Vagina (tissue), 2 donors: ENCODE results near the gene STXBP1. TPM values are rescaled to one million over a fixed set of nuclear protein-coding genes. Genes with fewer than 3 reads are reported as not detected.

ENCODE experiments used
- DNase-seq, 2 donors: peaks; one replicate each; pipeline ENCODE4 v3.0.0-alpha.2; 2017; ENCODE audit errors: extremely low spot score in 2 of 2
- H3K27ac ChIP-seq: fragments of 200-600 bp; sonication (generic); one replicate; pipeline ENCODE4 v1.5.1; 2019
- H3K27me3 ChIP-seq: fragments of 200-600 bp; sonication (generic); one replicate; pipeline ENCODE4 v1.5.1; 2019
- H3K36me3 ChIP-seq, 2 donors: fragments of 200-600 bp; sonication (generic); one replicate each; pipeline ENCODE4 v1.5.1; 2017 to 2019
- H3K4me1 ChIP-seq: fragments of 200-600 bp; sonication (generic); one replicate; pipeline ENCODE4 v1.5.1; 2019
- H3K4me3 ChIP-seq, 2 donors: fragments of 200-600 bp; sonication (generic); 1 replicate in 1 of 2; 2 replicates in 1 of 2; pipeline ENCODE4 v1.5.1; 2016 to 2019
- H3K9me3 ChIP-seq: fragments of 200-600 bp; sonication (generic); one replicate; pipeline ENCODE4 v1.5.1; 2019
- POLR2A ChIP-seq, 2 donors: fragments of 450-650 bp; IDR thresholded peaks; one replicate each; pipeline ENCODE4 v1.6.1; 2017; ENCODE audit warnings: antibody characterized with exemption in 2 of 2, mild to moderate bottlenecking in 2 of 2, moderate library complexity in 2 of 2
- POLR2AphosphoS5 ChIP-seq, 2 donors: sonication (generic); formaldehyde crosslinking; IDR thresholded peaks; one replicate each; pipeline ENCODE4 v1.9.0; 2017; ENCODE audit warnings: antibody characterized with exemption in 2 of 2, mild to moderate bottlenecking in 2 of 2, low read depth in 1 of 2; ENCODE audit not compliant: insufficient read depth in 1 of 2
- intact Hi-C: fragments of 100-400 bp; cut with DNase I; formaldehyde crosslinking; loops from one replicate; pipeline ENCODE4 v1.15.1; 2023
- total RNA-seq: library from RNA; depleted of rRNA; stranded (reverse); fragments of >200 nt; gene quantifications from one replicate; pipeline ENCODE4 v1.2.3, GENCODE V29; 2016
- TF ChIP-seq, protein P1 (sequence below), 3 experiments: fragments of 450-650 bp in 2 of 3; fragments of 200-600 bp in 1 of 3; sonication (generic) in 1 of 3; IDR thresholded peaks; one replicate each; pipeline ENCODE4 v1.5.1; 2017 to 2019; ENCODE audit warnings: antibody characterized with exemption in 3 of 3, mild to moderate bottlenecking in 2 of 3, moderate library complexity in 2 of 3

STXBP1 gene
- total RNA-seq, 1 donor from 2014 or later: 56.2 TPM

GRCh38 chr9:127654619-127655018 lies 42.5 kb downstream of the STXBP1 start:
- Histone ChIP-seq H3K27me3 (no peaks in the 10 kb centered on the region), H3K36me3 (peaks cover 0 to 17% of the 10 kb centered on the region in 2 donors)
- intact Hi-C loops: no loop called here

DNA sequence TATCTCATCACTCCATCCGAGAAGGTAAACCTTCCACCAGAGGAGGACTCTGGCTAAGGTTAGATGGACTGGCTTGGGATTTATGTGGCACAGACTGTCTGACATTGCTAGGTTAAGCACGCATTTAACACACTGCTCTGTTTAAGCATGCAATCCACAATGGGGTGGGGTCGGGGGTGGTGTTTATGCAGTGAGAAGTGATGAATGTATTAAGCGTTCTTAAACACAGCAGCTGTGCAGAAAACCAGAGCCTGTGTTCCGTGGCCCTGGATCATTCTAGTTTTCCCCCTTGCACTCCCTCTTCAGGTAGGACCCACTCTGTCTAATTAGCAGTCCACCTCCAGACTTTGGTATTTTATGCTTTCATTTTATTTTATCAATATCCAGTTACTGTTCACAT lies 46.4 kb downstream of the STXBP1 start:
- Histone ChIP-seq H3K27ac (no peak overlapping the region), H3K4me1 (no peaks in the 10 kb centered on the region), H3K27me3 (no peaks in the 10 kb centered on the region), H3K36me3 (peaks cover 0 to 27% of the 10 kb centered on the region in 2 donors), H3K4me3 (no peak overlapping the region), H3K9me3 (no peaks in the 10 kb centered on the region)
- no peak for DNase-seq
- TF ChIP-seq, protein P1, sequence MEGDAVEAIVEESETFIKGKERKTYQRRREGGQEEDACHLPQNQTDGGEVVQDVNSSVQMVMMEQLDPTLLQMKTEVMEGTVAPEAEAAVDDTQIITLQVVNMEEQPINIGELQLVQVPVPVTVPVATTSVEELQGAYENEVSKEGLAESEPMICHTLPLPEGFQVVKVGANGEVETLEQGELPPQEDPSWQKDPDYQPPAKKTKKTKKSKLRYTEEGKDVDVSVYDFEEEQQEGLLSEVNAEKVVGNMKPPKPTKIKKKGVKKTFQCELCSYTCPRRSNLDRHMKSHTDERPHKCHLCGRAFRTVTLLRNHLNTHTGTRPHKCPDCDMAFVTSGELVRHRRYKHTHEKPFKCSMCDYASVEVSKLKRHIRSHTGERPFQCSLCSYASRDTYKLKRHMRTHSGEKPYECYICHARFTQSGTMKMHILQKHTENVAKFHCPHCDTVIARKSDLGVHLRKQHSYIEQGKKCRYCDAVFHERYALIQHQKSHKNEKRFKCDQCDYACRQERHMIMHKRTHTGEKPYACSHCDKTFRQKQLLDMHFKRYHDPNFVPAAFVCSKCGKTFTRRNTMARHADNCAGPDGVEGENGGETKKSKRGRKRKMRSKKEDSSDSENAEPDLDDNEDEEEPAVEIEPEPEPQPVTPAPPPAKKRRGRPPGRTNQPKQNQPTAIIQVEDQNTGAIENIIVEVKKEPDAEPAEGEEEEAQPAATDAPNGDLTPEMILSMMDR (IDR thresholded peaks at IDR 0.05): no peak
- TF ChIP-seq POLR2AphosphoS5 (IDR thresholded peaks at IDR 0.05; ENCODE audit: insufficient read depth in 1 of 2, low read depth in 1 of 2): no peak
- no peak for TF ChIP-seq POLR2A (IDR thresholded peaks at IDR 0.05)
- intact Hi-C loops: no loop called here

More at GRCh38 chr9:127654619-127655018, 42.5 kb downstream of the STXBP1 start:
- TF ChIP-seq, protein P1 (IDR thresholded peaks at IDR 0.05): no peak
- TF ChIP-seq POLR2A (IDR thresholded peaks at IDR 0.05) (no peak), POLR2AphosphoS5 (IDR thresholded peaks at IDR 0.05; ENCODE audit: insufficient read depth in 1 of 2, low read depth in 1 of 2) (no peak)
- DNase-seq: no peak
- Histone ChIP-seq H3K4me1 (no peaks in the 10 kb centered on the region), H3K9me3 (no peaks in the 10 kb centered on the region), H3K27ac (no peak overlapping the region), H3K4me3 (no peak overlapping the region)

GRCh38 chr9:127660886-127661741 lies 49.0 kb downstream of the STXBP1 start:
- H3K27ac ChIP-seq: no peak overlapping the region
- no peak for DNase-seq
- no peaks in the 10 kb centered on the region for H3K9me3 ChIP-seq
- H3K4me1 ChIP-seq: peaks cover 15% of the 10 kb centered on the region
- no peak overlapping the region for H3K4me3 ChIP-seq
- TF ChIP-seq, protein P1 (IDR thresholded peaks at IDR 0.05): no peak
- H3K36me3 ChIP-seq: peaks cover 0 to 32% of the 10 kb centered on the region in 2 donors
- intact Hi-C loops: no loop called here
- no peaks in the 10 kb centered on the region for H3K27me3 ChIP-seq

DNA sequence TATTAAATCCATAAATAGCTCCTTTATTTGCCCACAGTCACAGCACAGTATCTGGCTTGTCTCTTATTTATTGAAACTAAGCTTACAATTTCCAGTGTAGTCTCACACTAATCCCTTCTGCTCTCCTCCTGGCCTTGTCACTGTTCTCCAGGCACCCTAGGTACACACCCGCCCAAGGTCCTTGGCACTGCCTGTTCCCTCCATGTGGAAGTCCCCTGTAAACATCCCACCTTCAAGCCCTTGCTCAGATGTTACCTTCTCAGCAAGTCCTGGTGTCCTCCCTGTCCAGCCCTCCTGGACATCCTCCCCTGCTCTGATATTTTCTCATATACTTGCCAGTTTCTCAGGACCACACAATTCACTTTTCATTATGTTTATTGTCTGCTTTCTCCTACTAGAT lies 50.5 kb downstream of the STXBP1 start:
- DNase-seq: no peak
- Histone ChIP-seq H3K27ac (no peak overlapping the region), H3K27me3 (no peaks in the 10 kb centered on the region), H3K36me3 (peaks cover 0 to 32% of the 10 kb centered on the region in 2 donors), H3K4me3 (no peak overlapping the region), H3K9me3 (no peaks in the 10 kb centered on the region), H3K4me1 (peaks cover 15% of the 10 kb centered on the region)
- TF ChIP-seq POLR2AphosphoS5 (IDR thresholded peaks at IDR 0.05; ENCODE audit: insufficient read depth in 1 of 2, low read depth in 1 of 2) (no peak), POLR2A (IDR thresholded peaks at IDR 0.05) (no peak)
- TF ChIP-seq, protein P1 (IDR thresholded peaks at IDR 0.05): no peak
- intact Hi-C loops: no loop called here

DNA sequence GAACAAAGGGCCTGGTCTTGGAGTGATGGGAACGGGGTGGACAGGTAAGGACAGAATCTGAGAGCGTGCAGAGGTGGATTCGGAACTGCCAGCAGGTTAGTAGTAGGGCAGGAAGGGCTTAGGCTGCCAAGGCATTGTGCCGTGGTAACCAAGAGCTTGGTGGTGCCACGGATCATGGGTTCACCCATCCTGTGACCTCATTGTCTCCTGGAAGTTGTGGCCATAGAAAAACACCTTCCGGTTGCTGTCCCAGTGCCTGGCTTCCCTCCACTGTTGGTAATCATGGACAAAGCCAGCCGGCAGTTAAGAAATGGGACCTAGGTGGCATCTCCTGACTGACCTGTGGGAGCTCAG lies 52.2 kb downstream of the STXBP1 start:
- H3K27ac ChIP-seq: peak overlapping the region; percentile 73
- intact Hi-C loops: no loop called here

More for the DNA sequence above, 52.2 kb downstream of the STXBP1 start:
- no peaks in the 10 kb centered on the region for H3K9me3 ChIP-seq
- no peak for DNase-seq
- no peak for TF ChIP-seq POLR2A (IDR thresholded peaks at IDR 0.05)
- TF ChIP-seq, protein P1 (IDR thresholded peaks at IDR 0.05): no peak
- TF ChIP-seq POLR2AphosphoS5 (IDR thresholded peaks at IDR 0.05; ENCODE audit: insufficient read depth in 1 of 2, low read depth in 1 of 2): no peak
- peaks cover 15% of the 10 kb centered on the region for H3K4me1 ChIP-seq
- H3K36me3 ChIP-seq: peaks cover 0 to 25% of the 10 kb centered on the region in 2 donors
- H3K27me3 ChIP-seq: no peaks in the 10 kb centered on the region
- no peak overlapping the region for H3K4me3 ChIP-seq
